Smooth muscle cell (in vitro differentiated cells): ENCODE data around the gene PRRT2. TPM values are rescaled to one million over a fixed set of nuclear protein-coding genes. Genes with fewer than 3 reads are reported as not detected.
"Not testable (repeated sequence)": the region's sequence is repeated elsewhere in the genome, so short reads cannot be mapped to it uniquely, and the experiment has no call there.

ENCODE experiments used
- DNase-seq: peaks from one replicate; lab custom pipeline; 2025; ENCODE audit not compliant: unreplicated experiment; lab: John Stamatoyannopoulos, UW
- H2AFZ ChIP-seq: fragments of 200-600 bp; sonication (generic); 2 replicates; pipeline ENCODE4 v1.6.0; 2016; ENCODE audit warnings: antibody characterized with exemption, low read depth, mild to moderate bottlenecking
- H3F3A ChIP-seq: fragments of 200-600 bp; sonication (generic); 2 replicates; pipeline ENCODE4 v1.6.0; 2017; ENCODE audit warnings: antibody characterized with exemption, low read depth
- H3K27ac ChIP-seq: fragments of 200-600 bp; sonication (generic); 2 replicates; pipeline ENCODE4 v1.5.1; 2016; ENCODE audit warnings: low read depth, mild to moderate bottlenecking
- H3K27me3 ChIP-seq: fragments of 200-600 bp; sonication (generic); 2 replicates; pipeline ENCODE4 v1.6.1; 2016; ENCODE audit warnings: low read depth, mild to moderate bottlenecking
- H3K36me3 ChIP-seq: fragments of 200-600 bp; sonication (generic); 2 replicates; pipeline ENCODE4 v1.5.1; 2016; ENCODE audit warnings: low read depth
- H3K4me1 ChIP-seq: fragments of 200-600 bp; sonication (generic); 2 replicates; pipeline ENCODE4 v1.5.1; 2016; ENCODE audit warnings: low read depth
- H3K4me2 ChIP-seq: fragments of 200-600 bp; sonication (generic); 2 replicates; pipeline ENCODE4 v1.6.0; 2016; ENCODE audit warnings: mild to moderate bottlenecking
- H3K4me3 ChIP-seq: fragments of 200-600 bp; sonication (generic); 2 replicates; pipeline ENCODE4 v1.5.1; 2016; ENCODE audit warnings: mild to moderate bottlenecking
- H3K79me2 ChIP-seq: fragments of 200-600 bp; sonication (generic); 2 replicates; pipeline ENCODE4 v1.6.0; 2016; ENCODE audit warnings: low read depth, mild to moderate bottlenecking
- H3K9ac ChIP-seq: fragments of 200-600 bp; sonication (generic); 2 replicates; pipeline ENCODE4 v1.6.0; 2016; ENCODE audit warnings: low read depth
- H3K9me3 ChIP-seq: fragments of 200-600 bp; sonication (generic); replicated peaks from 2 replicates; pipeline ENCODE4 v1.5.1; 2016; ENCODE audit warnings: low read depth
- H4K20me1 ChIP-seq: fragments of 200-600 bp; sonication (generic); 2 replicates; pipeline ENCODE4 v1.6.0; 2016; ENCODE audit warnings: low read depth
- CTCF ChIP-seq: fragments of 200-600 bp; sonication (generic); IDR thresholded peaks from 2 replicates; pipeline ENCODE4 v1.5.1; 2017; ENCODE audit warnings: borderline replicate concordance, mild to moderate bottlenecking, antibody characterized with exemption; ENCODE audit not compliant: insufficient read depth, poor library complexity, severe bottlenecking
- WGBS: methylation state at CpG from one replicate; pipeline ENCODE4 v1.1.7; 2016; ENCODE audit warnings: low lambda C conversion rate; 5-methylcytosine and 5-hydroxymethylcytosine counted together
- polyA plus RNA-seq: library from polyadenylated mRNA; unstranded; fragments of >200 nt; fragmentation: Nextera tagmentation; extraction: Ambion mirVana; gene quantifications from 2 replicates; pipeline ENCODE4 v1.2.1, GENCODE V29; 2016
- total RNA-seq: library from RNA; depleted of rRNA; stranded (reverse); fragments of >200 nt; gene quantifications from 2 replicates; pipeline ENCODE4 v1.2.3, GENCODE V29; 2014

Gene PRRT2
- total and polyA plus RNA-seq, 2 experiments from 2014 or later: 12.2 TPM

GRCh38 chr16:29826342-29826695, 14.3 kb downstream of the PRRT2 start:
- Histone ChIP-seq H3K27me3 (no peaks in the 10 kb centered on the region), H3K36me3 (no peaks in the 10 kb centered on the region), H4K20me1 (peaks cover 72% of the 10 kb centered on the region), H3K9me3 (no peaks in the 10 kb centered on the region), H3F3A (peaks cover 16% of the 10 kb centered on the region), H3K4me1 (peaks cover 24% of the 10 kb centered on the region), H3K4me2 (no peak overlapping the region), H2AFZ (no peak overlapping the region), H3K9ac (no peak overlapping the region), H3K79me2 (peaks cover 44% of the 10 kb centered on the region), H3K27ac (peak overlapping the region; percentile 86), H3K4me3 (no peak overlapping the region)
- DNase-seq: no peak
- WGBS: 97% methylated on average over 8 of the region's 8 CpGs
- no peak for TF ChIP-seq CTCF

- Histone ChIP-seq H3K79me2 (peaks cover 22% of the 10 kb centered on the region), H2AFZ (no peak overlapping the region), H3K27me3 (no peaks in the 10 kb centered on the region), H3F3A (no peaks in the 10 kb centered on the region), H3K4me3 (no peak overlapping the region), H3K9me3 (no peaks in the 10 kb centered on the region), H4K20me1 (peaks cover 56% of the 10 kb centered on the region), H3K9ac (no peak overlapping the region), H3K4me2 (no peak overlapping the region), H3K27ac (no peak overlapping the region), H3K4me1 (peaks cover 2% of the 10 kb centered on the region), H3K36me3 (no peaks in the 10 kb centered on the region)
- TF ChIP-seq CTCF: no peak
- 93% methylated on average over 11 of the region's 11 CpGs for WGBS
- DNase-seq: no peak
Observed at GRCh38 chr16:29830774-29831173, 18.8 kb downstream of the PRRT2 start.

GRCh38 chr16:29831490-29831889, 19.5 kb downstream of the PRRT2 start:
- Histone ChIP-seq H4K20me1 (peaks cover 49% of the 10 kb centered on the region), H3F3A (no peaks in the 10 kb centered on the region), H3K27me3 (no peaks in the 10 kb centered on the region), H3K9ac (no peak overlapping the region), H3K9me3 (no peaks in the 10 kb centered on the region), H3K79me2 (peaks cover 16% of the 10 kb centered on the region), H3K36me3 (no peaks in the 10 kb centered on the region), H3K4me2 (no peak overlapping the region), H2AFZ (no peak overlapping the region), H3K4me1 (no peaks in the 10 kb centered on the region), H3K27ac (no peak overlapping the region), H3K4me3 (no peak overlapping the region)
- no peak for TF ChIP-seq CTCF
- WGBS: 90% methylated on average over 2 of the region's 2 CpGs
- no peak for DNase-seq

GRCh38 chr16:29833219-29833618, 21.2 kb downstream of the PRRT2 start:
- DNase-seq, H3K27me3 ChIP-seq, H3K9ac ChIP-seq, H2AFZ ChIP-seq, H3K27ac ChIP-seq, H3K4me3 ChIP-seq, H3K4me1 ChIP-seq, H3F3A ChIP-seq, H3K79me2 ChIP-seq, H3K9me3 ChIP-seq, H3K4me2 ChIP-seq, H3K36me3 ChIP-seq: not testable (repeated sequence)
- 98% methylated on average over 4 of the region's 4 CpGs for WGBS
- peaks cover 32% of the 10 kb centered on the region for H4K20me1 ChIP-seq
